Adipose tissue (tissue), 3 donors: Measurements from ENCODE around the gene PTGR3. TPM values are rescaled to one million over a fixed set of nuclear protein-coding genes. Genes with fewer than 3 reads are reported as not detected.

Experiments
- H3K27ac ChIP-seq: one replicate; pipeline ENCODE4 v1.5.1; 2013; ENCODE audit warnings: low read depth, low read length
- WGBS, 3 donors: extraction: QIAGEN DNeasy Blood & Tissue Kit; methylation state at CpG; one replicate each; pipeline ENCODE4 v1.1.7; 2013; 5-methylcytosine and 5-hydroxymethylcytosine counted together
- polyA plus RNA-seq, 3 donors: library from polyadenylated mRNA; stranded (reverse); fragments of 200-250 nt; gene quantifications; one replicate each; pipeline ENCODE4 v1.2.3, GENCODE V29; 2013
- donor health status: healthy with polysubstance abuse.
- donor health status: Bipolar disorder and iron deficiency.
- donor health status: healthy.

Gene PTGR3
- polyA plus RNA-seq, 3 donors, result 9.7 to 15.7 (median 10.8) TPM

DNA sequence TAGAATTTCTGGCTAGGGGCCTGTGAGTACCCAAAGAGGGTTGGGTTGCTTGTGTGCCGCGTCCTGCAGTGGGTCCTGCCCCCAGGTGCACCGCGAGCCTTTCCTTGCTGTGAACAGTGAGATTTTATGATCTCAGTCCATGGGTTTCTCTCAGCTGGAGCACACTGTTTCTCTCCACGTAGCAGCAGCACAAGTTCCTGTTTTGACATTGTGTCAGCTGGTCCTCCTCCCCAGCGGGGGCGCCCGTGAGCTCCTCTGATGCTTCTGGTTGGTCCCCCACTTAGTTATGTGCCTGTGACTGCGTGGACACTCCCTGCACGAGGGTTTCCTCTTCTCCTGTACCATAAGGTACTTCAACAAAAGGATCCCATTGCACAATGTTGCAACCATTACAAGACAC, 31.5 kb upstream of the PTGR3 start:
- H3K27ac ChIP-seq, result no peak overlapping the region
- WGBS, 3 donors, result 79 to 88% (median 84%) methylated on average over 10 of the region's 10 CpGs

DNA sequence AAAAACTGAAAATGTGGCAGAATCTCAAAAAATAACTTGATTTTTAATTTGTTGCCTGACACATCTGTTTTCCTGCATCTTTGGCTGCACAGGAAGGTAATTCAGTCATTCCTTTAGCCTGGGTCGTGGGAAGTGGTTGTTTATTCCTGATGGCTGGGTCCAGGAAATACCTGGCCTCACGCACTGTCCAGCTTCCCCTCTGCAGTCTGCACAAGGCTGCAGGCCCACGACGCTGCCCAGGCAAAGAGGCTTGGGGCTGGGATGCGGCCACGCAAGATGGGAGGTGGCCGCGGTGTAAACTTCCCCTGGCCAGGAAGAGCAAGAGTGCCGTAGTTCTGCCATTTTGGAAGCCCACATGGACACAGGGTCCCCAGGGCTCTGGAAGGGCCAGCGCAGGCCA, 29.8 kb upstream of the PTGR3 start:
- no peak overlapping the region for H3K27ac ChIP-seq
- 76 to 92% (median 78%) methylated on average over 10 of the region's 10 CpGs for WGBS, 3 donors

DNA sequence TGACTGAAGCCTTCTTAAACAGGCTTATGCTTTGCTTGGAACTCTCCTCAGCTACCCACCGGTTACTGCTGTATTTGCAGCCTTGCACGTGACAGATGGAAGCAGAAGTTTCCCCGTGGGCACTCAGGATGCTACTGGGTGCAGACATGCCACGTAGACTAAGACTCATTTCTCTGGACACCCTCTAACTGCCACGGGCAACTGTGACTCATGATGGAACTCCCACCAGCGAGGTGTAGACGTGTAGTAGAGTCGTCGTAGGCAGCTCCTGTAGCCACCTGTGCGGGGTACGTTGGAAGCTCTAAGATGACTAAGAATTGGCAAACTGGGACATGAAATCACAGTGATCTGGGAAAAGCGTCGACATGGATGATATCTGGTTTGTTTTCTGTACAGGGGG, 29.2 kb upstream of the PTGR3 start:
- WGBS, 3 donors, result 87 to 92% (median 89%) methylated on average over 13 of the region's 13 CpGs
- H3K27ac ChIP-seq, result no peak overlapping the region

DNA sequence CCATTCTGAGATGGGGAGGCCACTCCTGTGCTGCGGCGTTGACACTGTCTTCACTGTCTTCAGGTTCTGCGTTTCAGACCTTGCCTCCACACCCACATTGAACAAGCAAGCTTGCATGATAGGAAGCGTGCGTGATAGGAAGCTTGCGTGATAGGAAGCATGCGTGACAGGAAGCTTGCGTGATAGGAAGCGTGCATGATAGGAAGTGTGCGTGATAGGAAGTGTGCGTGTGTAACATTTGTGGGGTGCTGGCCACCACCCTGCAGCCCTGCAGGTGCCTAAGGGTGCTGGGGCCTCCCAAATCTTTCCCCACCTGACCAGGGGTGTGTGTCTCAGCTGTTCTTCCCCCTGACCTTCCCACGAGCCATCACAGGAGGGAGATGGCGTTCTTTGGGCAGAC, 27.0 kb upstream of the PTGR3 start:
- no peak overlapping the region for H3K27ac ChIP-seq
- WGBS, 3 donors, result 63 to 93% (median 76%) methylated on average over 13 of the region's 13 CpGs

DNA sequence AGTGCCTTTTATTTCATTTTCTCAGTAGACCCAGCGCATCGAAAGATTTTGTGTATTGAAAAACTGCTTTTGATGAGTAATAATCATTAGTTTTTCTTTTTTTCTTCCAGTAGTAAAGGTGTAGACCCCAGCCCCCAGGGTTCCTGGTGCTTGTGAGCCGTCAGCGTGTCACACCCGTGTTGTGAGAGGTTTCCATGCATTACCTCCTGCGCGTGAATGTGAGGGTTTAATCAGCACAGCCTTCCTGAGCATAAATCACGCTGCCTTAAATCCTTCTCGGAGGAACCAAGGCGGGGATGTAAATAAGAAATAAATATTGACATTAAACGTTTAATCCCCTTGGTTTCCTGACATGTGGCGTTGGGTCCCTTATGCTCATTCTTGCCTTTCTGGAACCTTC, 26.0 kb upstream of the PTGR3 start:
- no peak overlapping the region for H3K27ac ChIP-seq
- 84 to 96% (median 92%) methylated on average over 12 of the region's 12 CpGs for WGBS, 3 donors

DNA sequence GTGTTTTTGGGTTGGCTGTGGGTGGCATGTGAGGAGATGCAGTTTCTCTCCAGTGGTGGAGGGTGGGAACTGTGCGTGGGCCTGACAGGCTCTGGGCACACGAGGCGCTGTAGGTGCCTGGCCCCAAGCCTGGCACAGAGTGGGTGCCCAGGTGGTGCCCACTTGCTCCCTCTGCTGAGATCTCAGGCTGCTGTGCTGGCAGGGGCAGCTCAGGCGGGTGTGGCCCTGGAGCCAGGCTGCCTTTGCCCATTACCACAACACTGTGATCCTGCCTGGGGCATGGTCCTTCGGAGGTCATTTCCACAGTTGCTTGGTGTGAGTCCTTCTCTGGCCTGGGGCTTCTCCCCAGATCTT, 22.1 kb upstream of the PTGR3 start:
- H3K27ac ChIP-seq, result no peak overlapping the region
- 92 to 100% (median 94%) methylated on average over 3 to 5 of the region's 5 CpGs for WGBS, 3 donors

DNA sequence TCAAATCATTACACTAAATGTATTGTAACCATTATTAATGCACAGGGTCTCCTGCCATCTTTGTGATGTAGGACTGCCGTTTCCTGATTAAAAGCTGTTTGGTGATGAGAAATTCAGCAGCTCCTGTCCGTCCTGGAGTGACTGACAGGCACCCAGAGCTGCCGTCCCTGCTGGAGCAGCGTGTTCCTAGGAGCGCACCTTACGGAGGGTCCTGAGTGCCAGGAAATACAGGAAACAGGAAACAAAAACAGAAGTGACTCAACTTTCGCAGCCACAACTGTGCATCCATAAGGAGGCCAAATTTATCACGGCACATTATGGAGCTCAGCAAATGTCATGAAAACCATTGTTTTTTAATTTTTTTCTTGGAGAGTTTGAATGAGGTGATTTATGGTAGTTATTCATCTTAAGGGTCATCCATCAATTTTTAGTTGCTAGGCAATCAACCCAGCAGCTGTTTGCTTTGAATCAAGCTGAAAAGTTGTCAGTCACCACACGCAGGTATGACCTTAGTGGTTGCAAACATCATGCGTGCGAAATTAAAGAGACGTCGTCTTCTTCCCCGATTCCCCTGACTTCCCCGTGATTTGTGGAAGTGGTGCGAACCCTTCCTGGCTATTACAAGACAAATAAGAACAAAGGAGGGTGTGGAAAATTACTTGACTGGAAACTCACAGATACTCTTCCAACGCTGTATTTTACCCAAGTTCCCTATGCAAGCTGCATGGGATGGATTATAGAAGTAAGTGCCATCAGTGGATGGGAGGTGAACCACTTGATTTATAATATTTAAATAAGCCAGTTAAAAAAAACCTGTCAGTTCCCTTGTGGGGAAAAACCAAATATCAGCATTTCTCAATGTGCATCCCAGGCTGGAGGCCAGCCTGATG, 21.5 kb upstream of the PTGR3 start:
- no peak overlapping the region for H3K27ac ChIP-seq
- 58 to 85% (median 64%) methylated on average over 17 of the region's 17 CpGs for WGBS, 3 donors

DNA sequence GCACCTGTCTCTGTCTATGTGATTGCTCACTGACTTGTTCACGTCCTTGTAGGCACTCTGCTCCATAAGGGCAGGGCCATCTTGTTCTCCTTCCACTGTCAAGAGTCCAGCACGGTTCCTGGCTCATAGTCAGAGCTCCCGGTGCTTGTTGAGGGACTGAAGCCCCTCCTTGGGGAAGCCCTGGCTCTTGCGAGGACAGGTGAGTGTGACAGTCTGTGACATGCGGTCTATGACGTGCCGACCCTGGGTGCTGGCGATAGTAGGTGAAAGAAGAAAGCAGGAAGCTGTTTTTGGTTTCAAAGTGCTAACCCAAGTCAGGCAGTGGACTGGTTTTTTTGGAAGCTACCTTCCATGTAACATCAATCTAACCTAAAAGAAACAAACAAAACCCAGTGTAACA, 20.5 kb upstream of the PTGR3 start:
- no peak overlapping the region for H3K27ac ChIP-seq
- WGBS, 3 donors, result 92 to 95% (median 94%) methylated on average over 8 of the region's 8 CpGs

DNA sequence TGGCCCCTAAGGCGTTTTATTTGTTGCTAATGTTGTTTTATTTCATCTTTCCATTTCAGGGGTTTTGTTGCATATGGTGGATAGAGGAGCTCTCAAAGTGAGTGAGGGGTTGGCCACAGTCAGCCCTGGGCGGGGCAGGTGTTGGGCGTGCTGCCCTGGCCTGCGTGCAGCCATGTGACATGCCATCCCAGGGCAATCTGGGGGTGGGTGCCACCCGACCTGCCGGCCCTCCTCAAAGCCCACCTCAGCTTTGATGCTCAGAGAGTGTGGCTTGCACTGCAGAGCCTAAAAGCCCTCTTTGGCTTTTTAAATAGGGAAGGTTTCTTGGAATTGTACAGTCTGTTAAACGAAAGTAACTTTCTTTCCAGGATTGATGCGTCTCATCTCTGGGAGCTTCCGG, 20.0 kb upstream of the PTGR3 start:
- no peak overlapping the region for H3K27ac ChIP-seq
- WGBS, 3 donors, result 88 to 93% (median 91%) methylated on average over 9 of the region's 9 CpGs

DNA sequence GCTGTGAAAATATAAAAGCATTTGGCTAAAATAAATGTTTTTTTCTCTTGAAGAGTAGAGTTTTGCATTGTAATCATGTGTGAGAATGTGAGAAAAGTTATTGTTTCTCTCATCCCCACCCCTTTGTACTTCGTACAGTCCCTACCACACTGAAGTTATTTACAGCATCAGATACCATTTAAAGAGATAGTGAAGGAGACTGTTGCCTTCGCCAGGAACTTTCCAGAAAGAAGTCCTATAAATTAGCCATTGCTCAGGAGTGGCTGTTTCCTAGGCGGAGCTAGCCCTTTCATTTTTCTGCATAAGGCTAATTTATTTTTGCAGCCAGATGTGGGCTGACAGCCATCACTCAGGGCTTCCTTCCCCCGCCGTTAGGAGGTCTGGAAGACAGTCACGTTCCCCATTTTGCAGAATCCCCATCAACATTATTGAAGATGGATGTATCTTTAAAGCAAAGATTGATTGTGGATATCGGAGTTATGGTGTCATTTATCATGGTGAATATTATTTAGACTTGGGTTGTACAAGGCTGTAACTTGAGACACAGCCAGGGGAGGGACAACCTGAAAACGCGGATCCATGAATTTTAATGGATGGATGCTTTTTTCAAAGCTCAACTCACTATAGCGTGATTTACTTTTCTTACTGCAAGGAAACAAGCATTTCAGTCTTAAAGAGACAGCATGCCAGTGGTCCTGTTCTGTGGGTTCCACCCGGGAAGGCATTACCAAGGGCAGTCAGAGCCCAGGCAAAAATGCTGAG, 18.8 kb upstream of the PTGR3 start:
- 40 to 54% (median 45%) methylated on average over 11 of the region's 11 CpGs for WGBS, 3 donors

DNA sequence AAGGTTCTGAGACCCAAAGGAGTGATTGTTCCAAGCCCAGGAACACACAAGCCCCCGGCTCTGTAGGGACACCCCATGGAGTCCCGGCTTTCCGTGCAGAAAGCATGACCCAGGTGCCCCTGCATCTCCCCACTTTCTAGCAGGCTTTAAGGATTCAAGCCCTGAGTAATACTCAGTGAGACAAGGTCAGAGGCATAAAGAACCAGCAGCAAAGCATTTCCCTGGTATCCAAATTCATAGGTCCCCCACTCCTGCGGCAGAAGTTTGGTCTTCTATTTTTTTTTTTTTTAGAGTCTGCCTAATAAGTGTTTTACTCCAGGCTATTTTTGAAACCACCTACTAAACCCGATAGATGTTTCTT, 18.0 kb upstream of the PTGR3 start:
- H3K27ac ChIP-seq, result no peak overlapping the region
- WGBS, 3 donors, result 48 to 50% (median 49%) methylated on average over 5 of the region's 5 CpGs

More for the DNA sequence above, 18.8 kb upstream of the PTGR3 start:
- H3K27ac ChIP-seq, result no peak overlapping the region

DNA sequence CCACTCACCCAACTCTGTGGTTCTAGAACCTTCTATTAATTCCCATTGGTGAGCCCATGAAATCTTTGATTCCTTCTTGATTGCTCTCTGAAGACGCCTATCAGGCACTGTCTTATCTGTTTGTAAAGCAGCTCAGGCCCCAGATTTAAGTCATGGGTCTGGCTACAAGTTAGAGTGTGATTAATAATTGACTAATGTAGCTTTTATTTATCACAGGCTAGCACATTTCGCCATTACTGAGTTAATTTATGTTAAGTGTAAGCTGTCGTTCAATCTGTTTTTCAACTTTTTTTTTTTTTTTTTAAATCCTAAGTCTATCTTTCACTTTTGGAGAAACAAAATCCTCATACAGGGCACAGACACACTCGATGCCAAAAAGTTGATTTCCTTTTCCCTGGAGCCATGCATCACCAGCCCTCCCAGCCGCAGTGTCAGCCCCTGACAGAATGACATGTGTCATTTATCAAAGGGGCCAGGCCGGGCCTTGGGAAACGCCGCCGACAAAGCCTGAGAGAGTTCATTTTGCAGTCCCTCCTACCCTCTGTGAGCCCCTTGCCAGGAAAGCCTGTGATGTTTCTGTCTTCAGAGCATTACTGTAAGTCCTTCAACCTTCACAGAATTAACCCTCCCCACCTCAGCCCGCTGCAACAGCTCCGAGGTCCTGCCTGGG, 17.5 kb upstream of the PTGR3 start:
- no peak overlapping the region for H3K27ac ChIP-seq
- WGBS, 3 donors, result 13 to 32% (median 29%) methylated on average over 11 of the region's 11 CpGs

DNA sequence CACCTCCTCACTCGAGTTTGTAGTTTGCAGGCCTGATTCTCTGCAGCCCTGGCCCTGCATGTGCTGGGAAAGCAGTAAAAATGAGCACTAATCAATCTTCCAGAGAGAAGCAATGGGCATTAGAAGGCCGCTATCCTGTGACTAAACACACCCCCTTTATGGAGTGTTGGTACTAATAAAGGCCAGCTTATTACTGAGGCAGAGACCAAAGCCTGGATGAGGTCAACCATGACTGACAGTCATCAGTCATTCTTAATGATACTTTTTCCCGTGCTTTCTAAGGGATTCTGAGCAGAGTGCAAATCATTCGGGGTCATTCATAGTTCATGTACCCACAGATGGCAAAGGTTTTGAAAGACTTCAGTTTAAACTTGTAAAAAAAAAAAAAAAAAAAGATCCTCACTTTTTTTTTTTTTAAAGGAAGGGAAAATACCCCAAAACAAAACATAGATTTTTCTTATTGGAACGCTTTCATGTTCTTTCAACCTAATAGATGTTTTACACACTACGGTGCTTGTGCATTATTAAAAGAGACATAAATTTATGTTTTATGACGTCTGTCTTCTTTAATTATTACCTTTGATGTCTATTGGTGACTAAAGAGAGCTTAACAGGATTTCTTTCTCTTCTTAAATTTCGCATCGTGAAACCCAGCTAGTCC, 14.9 kb upstream of the PTGR3 start:
- H3K27ac ChIP-seq, result no peak overlapping the region
- WGBS, 3 donors, result 66 to 74% (median 72%) methylated on average over 9 of the region's 9 CpGs

DNA sequence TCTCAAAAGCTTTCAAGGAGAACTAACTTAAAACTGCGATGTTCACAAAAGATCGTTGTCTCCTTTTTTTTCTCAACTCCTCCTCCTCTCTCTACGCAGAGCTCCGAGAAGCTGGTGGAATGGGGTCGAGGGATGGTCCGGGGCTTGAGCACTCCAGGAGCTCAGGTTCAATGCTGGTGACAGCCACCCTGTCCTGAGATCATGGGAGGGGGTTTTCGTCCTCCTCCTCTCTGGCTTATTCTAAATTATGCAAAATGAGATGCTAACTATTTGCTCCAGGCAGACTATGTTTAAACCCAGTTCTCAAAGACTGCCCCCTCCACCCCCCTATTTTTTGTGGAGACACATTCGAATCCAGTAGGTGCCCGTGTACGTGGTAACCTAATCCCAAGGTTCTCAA, 13.5 kb upstream of the PTGR3 start:
- WGBS, 3 donors, result 75 to 87% (median 85%) methylated on average over 10 of the region's 10 CpGs
- H3K27ac ChIP-seq, result no peak overlapping the region

DNA sequence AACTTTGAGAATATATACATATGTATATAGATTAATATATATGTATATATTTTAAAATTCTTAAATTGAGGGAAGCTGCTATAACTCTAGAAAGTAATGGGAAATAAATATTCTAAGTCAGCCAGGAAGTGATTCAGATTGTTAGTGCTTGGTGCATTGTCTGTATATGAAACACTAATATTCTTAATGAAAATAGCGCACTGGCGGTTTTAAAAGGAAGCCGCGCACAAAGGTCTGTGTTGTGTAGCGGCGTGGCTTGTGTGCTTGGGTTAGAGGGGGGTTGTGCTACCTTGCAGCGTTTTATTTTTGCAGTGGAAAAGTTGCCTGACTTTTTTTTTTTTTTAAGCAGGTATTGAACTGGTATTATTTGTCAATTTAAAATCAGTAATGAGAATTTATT, 13.0 kb upstream of the PTGR3 start:
- WGBS, 3 donors, result 60 to 79% (median 66%) methylated on average over 7 of the region's 7 CpGs
- no peak overlapping the region for H3K27ac ChIP-seq

DNA sequence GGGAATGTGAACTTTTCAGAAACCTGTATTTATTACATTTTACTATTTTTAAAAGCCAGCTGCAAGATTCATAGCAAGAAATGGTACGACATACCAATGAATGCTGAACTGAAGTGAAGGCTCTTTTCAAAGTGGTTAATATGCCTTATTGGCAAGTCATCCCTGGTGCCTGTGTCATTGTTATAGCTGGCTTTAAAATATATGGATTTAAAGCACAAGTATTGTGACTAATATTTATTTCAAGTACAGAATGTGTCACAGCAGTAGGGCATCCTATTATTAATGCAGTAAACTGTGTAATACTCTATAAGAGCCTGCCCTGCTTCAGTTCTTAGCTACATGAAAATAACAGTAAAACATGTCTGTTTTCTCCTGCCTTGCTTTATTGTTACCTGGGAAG, 12.5 kb upstream of the PTGR3 start:
- no peak overlapping the region for H3K27ac ChIP-seq
- 75 to 84% (median 78%) methylated on average over 1 of the region's 1 CpG for WGBS, 3 donors

DNA sequence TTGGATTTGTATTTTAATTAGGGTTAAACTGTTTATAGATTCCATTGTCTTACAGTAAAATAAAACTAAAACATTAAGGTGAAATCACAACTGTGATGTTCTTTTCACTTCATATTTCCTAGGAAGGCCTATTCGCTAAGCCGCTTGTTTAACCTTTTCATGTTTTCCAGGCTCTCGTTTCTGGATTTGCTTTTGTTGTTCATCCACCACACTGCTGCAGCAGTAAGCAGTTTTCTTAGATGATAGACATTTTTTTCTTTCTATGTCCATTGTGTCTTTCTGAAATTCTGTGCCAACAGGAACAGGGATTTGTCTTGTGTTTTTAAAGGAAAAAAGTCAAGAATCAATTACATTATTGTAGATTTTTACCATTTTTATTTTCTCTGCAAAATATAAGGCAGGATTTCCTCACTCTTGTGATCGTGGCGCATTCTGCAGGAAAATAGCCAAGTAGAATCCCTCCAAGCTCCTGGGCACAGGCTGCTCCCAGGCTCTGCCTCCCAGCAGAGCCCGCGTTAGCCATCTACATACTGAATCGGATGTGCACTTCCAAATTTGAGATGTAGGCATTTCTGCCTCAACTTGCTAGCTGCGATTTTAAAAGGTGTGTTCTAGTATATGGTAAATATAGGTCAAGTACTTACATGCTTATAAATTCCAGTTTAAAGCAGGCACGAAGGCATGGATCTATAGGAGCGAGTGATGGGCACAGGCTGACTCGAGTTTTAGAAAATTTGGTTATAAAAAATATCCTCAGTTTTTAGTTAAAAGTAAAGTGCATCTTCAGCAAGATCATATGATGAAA, 11.8 kb upstream of the PTGR3 start:
- H3K27ac ChIP-seq, result no peak overlapping the region
- WGBS, 3 donors, result 76 to 79% (median 76%) methylated on average over 12 of the region's 12 CpGs

DNA sequence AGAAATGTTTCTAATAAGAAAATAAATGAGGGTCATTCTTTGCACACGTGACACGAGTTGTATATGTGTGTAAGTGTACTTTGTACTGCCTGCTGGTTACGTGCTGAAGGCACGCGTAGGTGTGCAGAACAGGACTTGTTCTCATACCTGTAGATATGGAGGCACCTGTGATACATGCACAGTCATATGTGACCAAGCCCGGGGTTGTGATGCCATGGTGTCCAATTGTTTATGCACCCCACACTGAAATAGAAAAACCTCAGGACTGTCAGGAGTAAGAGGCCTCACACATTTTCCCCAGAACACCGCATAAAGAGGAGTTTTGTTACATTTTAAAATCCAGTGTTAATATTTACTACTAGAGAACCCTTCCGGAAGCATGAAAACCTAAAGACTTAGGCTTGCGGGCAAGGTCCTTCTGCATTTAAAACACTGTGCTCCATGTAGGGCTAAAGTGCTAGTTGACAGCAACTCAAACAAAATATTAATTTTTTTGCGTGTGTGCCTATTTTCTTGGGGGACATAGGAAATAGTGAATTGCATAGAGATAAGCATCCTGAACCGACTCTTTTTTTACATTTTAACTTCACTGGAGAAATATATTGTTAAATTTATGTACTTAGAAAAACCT, 10.9 kb upstream of the PTGR3 start:
- WGBS, 3 donors, result 70 to 79% (median 78%) methylated on average over 11 of the region's 11 CpGs
- H3K27ac ChIP-seq, result no peak overlapping the region
